Lower lobe of right lung (tissue), 2 donors: Measurements from ENCODE around the gene MPV17L. TPM values are rescaled to one million over a fixed set of nuclear protein-coding genes. Genes with fewer than 3 reads are reported as not detected.

Experiments used
- ATAC-seq, 2 donors: fragments of 200-7000 bp; cut with Tn5 transposase; one replicate each; pipeline ENCODE4 v1.9.1; 2020 to 2022; ENCODE audit warnings: mild to moderate bottlenecking in 2 of 2, moderate library complexity in 2 of 2
- DNase-seq: peaks from one replicate; pipeline ENCODE4 v3.0.0-alpha.2; 2020
- H3K27ac ChIP-seq: fragments of 200-600 bp; one replicate; pipeline ENCODE4 v1.8.0; 2022
- H3K27me3 ChIP-seq: fragments of 200-600 bp; one replicate; pipeline ENCODE4 v1.8.0; 2022; ENCODE audit warnings: low read depth
- H3K36me3 ChIP-seq: fragments of 200-600 bp; one replicate; pipeline ENCODE4 v1.8.0; 2022; ENCODE audit warnings: mild to moderate bottlenecking
- H3K4me1 ChIP-seq: fragments of 200-600 bp; one replicate; pipeline ENCODE4 v1.8.0; 2022
- H3K4me3 ChIP-seq: fragments of 200-600 bp; one replicate; pipeline ENCODE4 v1.8.0; 2022; ENCODE audit warnings: mild to moderate bottlenecking
- H3K9me3 ChIP-seq: fragments of 200-600 bp; one replicate; pipeline ENCODE4 v1.8.0; 2022
- CTCF ChIP-seq: fragments of 200-600 bp; IDR thresholded peaks from one replicate; pipeline ENCODE4 v1.8.0; 2022; ENCODE audit warnings: antibody characterized with exemption, mild to moderate bottlenecking
- intact Hi-C: fragments of 100-400 bp; cut with DNase I; formaldehyde crosslinking; loops from one replicate; pipeline ENCODE4 v1.11.0; 2022
- total RNA-seq: library from RNA; stranded (reverse); fragmentation: NEBNext Ultra II Directional; extraction: Animal tissue kit (Norgen Biotek cat#: 25700); gene quantifications from one replicate; pipeline ENCODE4 v1.2.1, GENCODE V29; 2021
- donor health status: DM: no; HTN: yes; CAD: no; lungs with severe emphysema.

MPV17L gene
- total RNA-seq, 1 donor from 2014 or later = 1.4 TPM

GRCh38 chr16:15443753-15444152 lies 48.2 kb downstream of the MPV17L start:
- H3K36me3 ChIP-seq = no peaks in the 10 kb centered on the region
- H3K9me3 ChIP-seq = no peaks in the 10 kb centered on the region
- no peak for TF ChIP-seq CTCF
- ATAC-seq (no peak), DNase-seq (no peak)
- no peaks in the 10 kb centered on the region for H3K27me3 ChIP-seq
- no peak overlapping the region for H3K27ac ChIP-seq
- intact Hi-C loops = no loop called here
- H3K4me1 ChIP-seq = no peaks in the 10 kb centered on the region
- H3K4me3 ChIP-seq = no peak overlapping the region

GRCh38 chr16:15444264-15444663 lies 48.7 kb downstream of the MPV17L start:
- intact Hi-C loops = no loop called here
- DNase-seq = no peak
- no peak for TF ChIP-seq CTCF
- Histone ChIP-seq H3K4me3 (no peak overlapping the region), H3K27me3 (no peaks in the 10 kb centered on the region), H3K4me1 (no peaks in the 10 kb centered on the region), H3K9me3 (no peaks in the 10 kb centered on the region), H3K27ac (no peak overlapping the region), H3K36me3 (no peaks in the 10 kb centered on the region)
- ATAC-seq = no peak

- Histone ChIP-seq H3K4me3 (no peak overlapping the region), H3K9me3 (no peaks in the 10 kb centered on the region), H3K27ac (no peak overlapping the region), H3K4me1 (no peaks in the 10 kb centered on the region), H3K27me3 (no peaks in the 10 kb centered on the region), H3K36me3 (no peaks in the 10 kb centered on the region)
- TF ChIP-seq CTCF = no peak
- ATAC-seq (no peak), DNase-seq (no peak)
- intact Hi-C loops = no loop called here
Measured at GRCh38 chr16:15445450-15445849, 49.9 kb downstream of the MPV17L start.

GRCh38 chr16:15446901-15447300 lies 51.3 kb downstream of the MPV17L start:
- no peak for TF ChIP-seq CTCF
- H3K9me3 ChIP-seq = no peaks in the 10 kb centered on the region
- H3K27ac ChIP-seq = no peak overlapping the region
- DNase-seq (no peak), ATAC-seq (no peak)
- intact Hi-C loops = no loop called here
- H3K36me3 ChIP-seq = no peaks in the 10 kb centered on the region
- H3K4me1 ChIP-seq = no peaks in the 10 kb centered on the region
- H3K27me3 ChIP-seq = no peaks in the 10 kb centered on the region
- no peak overlapping the region for H3K4me3 ChIP-seq

- H3K4me3 ChIP-seq = no peak overlapping the region
- H3K36me3 ChIP-seq = no peaks in the 10 kb centered on the region
- H3K27me3 ChIP-seq = no peaks in the 10 kb centered on the region
- no peak overlapping the region for H3K27ac ChIP-seq
- DNase-seq (no peak), ATAC-seq (no peak)
- TF ChIP-seq CTCF = no peak
- H3K4me1 ChIP-seq = no peaks in the 10 kb centered on the region
- intact Hi-C loops = no loop called here
- H3K9me3 ChIP-seq = no peaks in the 10 kb centered on the region
Measured at GRCh38 chr16:15450624-15451023, 55.1 kb downstream of the MPV17L start.

- intact Hi-C loops = no loop called here
- no peak for ATAC-seq
Measured at GRCh38 chr16:15451098-15451731, 55.7 kb downstream of the MPV17L start.

More at GRCh38 chr16:15451098-15451731, 55.7 kb downstream of the MPV17L start:
- H3K27ac ChIP-seq = no peak overlapping the region
- no peak for TF ChIP-seq CTCF
- no peaks in the 10 kb centered on the region for H3K36me3 ChIP-seq
- no peak for DNase-seq
- H3K9me3 ChIP-seq = no peaks in the 10 kb centered on the region
- no peak overlapping the region for H3K4me3 ChIP-seq
- no peaks in the 10 kb centered on the region for H3K27me3 ChIP-seq
- H3K4me1 ChIP-seq = no peaks in the 10 kb centered on the region
